Spleen (tissue), 7 donors: ENCODE results near the gene NPC1L1.

Experiments
- POLR2A ChIP-seq, 3 donors: fragments of 450-650 bp; IDR thresholded peaks; one replicate each; pipeline ENCODE4 v1.5.1; 2017; ENCODE audit warnings: antibody characterized with exemption in 3 of 3, mild to moderate bottlenecking in 1 of 3
- TF ChIP-seq, protein P1 (sequence below), 11 experiments: fragments of 200-600 bp in 7 of 11; fragments of 450-650 bp in 4 of 11; sonication (generic) in 4 of 11; IDR thresholded peaks in 8 of 11; conservative IDR thresholded peaks in 3 of 11; 1 replicate in 7 of 11; 2 replicates in 4 of 11; pipeline versions ENCODE4 v1.4.0 to v1.8.0; 2016 to 2021; ENCODE audit warnings: antibody characterized with exemption in 11 of 11, inconsistent platforms in 4 of 11, mild to moderate bottlenecking in 1 of 11
- donor health status: DM: no; HTN: no; CAD: no; lungs with moderate emphysema.
- donor health status: DM: no; HTN: no; CAD: no.
- donor health status: DM: no; HTN: no; CAD: no.

DNA sequence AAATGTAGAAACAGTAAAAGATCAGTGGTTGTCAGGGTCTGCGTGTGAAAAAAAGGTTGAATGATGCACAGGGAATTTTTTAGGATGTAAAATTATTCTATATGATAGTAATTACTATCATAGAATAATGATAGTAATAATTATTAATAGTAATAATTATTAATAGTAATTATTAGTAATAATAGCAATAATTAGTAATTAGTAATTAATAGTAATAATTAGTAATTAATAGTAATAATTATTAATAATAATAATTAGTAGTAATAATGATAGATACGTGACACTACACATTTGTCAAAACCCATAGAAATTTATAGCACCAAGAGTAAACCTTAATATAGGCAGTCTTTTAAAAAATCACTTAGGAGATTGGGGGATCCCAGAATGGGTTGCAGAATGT lies 46.2 kb downstream of the NPC1L1 start:
- TF ChIP-seq, protein P1, sequence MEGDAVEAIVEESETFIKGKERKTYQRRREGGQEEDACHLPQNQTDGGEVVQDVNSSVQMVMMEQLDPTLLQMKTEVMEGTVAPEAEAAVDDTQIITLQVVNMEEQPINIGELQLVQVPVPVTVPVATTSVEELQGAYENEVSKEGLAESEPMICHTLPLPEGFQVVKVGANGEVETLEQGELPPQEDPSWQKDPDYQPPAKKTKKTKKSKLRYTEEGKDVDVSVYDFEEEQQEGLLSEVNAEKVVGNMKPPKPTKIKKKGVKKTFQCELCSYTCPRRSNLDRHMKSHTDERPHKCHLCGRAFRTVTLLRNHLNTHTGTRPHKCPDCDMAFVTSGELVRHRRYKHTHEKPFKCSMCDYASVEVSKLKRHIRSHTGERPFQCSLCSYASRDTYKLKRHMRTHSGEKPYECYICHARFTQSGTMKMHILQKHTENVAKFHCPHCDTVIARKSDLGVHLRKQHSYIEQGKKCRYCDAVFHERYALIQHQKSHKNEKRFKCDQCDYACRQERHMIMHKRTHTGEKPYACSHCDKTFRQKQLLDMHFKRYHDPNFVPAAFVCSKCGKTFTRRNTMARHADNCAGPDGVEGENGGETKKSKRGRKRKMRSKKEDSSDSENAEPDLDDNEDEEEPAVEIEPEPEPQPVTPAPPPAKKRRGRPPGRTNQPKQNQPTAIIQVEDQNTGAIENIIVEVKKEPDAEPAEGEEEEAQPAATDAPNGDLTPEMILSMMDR (IDR thresholded peaks at IDR 0.05 in 8 of 11, conservative IDR thresholded peaks at IDR 0.05 in 3 of 11) = no peak
- no peak for TF ChIP-seq POLR2A (IDR thresholded peaks at IDR 0.05)
